Amygdala (tissue), 56 donors: ENCODE results near the gene ERFL.
"Not testable (repeated sequence)": the region's sequence is repeated elsewhere in the genome, so short reads cannot be mapped to it uniquely, and the experiment has no call there.

Source experiments
- DNase-seq, 56 donors: peaks; one replicate each; lab custom pipeline; 2025; lab: John Stamatoyannopoulos, UW

The ERFL gene

DNA sequence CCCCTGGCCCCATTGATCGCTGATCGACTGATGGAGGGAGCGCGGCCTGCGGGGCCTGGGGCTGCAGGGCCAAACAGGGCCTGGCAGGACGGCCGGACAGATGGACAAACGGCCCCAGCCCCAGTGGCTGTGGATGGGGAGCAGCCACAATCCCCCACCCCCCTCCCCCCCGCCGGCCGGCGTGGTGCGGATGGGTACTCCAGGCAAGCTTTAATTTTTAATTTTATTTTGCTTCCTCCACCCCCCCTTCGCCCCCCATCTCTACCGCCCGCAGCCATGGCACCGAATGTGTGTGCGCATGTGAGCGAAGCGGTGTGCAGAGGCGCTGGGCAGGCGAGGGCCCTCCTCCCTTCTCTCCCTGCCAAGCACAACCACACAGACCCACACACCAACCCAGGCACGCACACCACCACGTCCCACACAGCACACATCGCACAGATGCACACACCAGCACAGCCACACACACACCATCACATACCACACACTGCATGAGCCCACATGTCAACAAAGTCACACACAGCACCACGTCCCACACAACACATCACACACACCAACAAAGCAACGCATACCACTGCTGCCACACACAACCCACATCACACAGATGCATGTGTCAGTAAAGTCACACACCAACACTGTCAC is 12.4 kb downstream of the ERFL start:
- DNase-seq, result no peak

DNA sequence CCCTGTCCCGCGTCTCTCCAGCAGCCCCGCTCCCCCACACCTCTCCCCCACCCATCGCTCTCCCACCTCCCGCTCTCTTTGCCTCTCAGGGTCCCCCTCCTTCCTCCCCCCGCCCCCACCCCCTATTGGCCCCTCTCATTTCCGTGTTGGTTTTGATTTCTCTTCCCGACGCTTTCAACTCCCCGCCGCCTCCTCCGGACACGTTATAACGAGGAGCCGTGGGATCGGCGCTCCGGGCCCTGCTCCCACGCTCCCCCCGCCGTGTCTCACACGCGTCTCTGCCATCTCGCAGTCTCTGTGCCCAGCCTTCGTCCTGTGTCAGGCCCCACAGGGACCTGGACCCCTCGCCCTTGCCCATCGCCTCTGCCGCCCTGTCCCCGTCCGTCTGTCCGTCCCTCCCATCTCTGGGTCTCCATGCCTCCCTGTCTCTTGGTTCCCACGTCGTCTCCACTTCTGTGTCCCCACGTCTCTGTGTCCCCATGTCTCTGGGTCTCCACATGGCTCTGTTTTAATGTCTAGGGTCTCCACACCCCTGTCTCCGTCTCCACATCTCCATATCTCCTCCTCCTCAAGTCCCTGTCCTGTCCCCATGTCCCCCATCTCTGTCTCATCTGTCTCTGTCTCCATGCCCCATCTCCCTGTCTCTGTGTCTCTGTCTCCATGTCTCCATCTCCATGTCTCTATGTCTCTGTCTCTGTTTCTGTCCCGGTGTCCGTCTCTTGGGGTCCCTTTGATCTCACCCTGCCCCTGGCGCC is 13.1 kb downstream of the ERFL start:
- DNase-seq, result no peak

DNA sequence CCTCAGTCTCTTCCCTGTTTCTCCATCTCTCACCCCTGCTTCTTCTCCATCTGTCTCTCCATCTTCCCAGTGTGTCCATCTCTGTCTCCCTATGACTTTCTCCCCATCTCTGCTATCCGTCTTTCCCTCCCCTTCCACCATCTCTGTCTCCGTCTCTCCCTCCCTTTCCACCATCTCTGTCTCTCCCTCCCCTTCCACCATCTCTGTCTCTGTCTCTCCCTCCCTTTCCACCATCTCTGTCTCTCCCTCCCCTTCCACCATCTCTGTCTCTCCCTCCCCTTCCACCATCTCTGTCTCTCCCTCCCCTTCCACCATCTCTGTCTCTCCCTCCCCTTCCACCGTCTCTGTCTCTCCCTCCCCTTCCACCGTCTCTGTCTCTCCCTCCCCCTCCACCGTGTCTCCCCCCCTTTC is 13.8 kb downstream of the ERFL start:
- not testable (repeated sequence) for DNase-seq

DNA sequence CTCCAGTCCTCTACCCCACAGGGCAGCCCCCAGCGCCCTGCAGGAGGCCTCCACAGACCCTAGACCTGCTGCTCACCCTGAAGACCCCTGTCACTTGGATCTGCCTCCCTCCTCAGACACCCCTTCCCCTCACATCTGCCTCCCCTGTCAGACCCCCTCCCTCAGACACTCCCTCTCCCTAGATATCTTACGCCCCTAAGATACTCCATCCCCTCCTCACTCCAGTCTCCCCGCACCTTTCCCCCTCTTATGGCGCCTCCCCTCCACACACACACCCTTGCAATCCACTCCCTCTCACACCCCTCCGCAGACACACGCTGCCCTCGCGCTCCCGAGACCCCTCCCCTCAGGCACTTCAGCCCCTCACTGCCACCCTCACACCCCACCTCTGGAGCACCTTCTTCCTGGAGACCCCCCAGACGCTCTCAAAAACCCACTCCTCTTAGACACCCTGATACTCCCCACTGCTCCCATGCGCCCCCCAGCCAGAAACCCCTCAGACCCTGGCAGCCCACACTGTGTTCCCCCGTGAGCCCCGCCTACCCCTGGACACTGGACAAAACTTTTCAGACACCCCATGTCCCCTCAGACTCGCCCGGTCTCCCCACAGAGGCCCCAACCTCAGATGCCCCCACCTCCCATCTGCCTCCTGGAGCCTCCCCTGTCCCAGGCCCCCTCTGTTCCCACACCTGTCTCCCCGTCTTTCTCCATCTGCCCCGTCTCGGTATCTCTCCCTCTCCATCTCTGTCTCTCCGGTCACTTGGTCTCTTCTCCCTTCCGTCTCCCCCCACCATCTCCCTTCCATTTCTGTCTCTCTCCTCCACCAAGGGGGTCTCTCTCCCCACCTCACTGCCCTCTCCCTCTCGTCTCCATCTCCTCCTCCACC is 14.5 kb downstream of the ERFL start:
- no peak for DNase-seq

DNA sequence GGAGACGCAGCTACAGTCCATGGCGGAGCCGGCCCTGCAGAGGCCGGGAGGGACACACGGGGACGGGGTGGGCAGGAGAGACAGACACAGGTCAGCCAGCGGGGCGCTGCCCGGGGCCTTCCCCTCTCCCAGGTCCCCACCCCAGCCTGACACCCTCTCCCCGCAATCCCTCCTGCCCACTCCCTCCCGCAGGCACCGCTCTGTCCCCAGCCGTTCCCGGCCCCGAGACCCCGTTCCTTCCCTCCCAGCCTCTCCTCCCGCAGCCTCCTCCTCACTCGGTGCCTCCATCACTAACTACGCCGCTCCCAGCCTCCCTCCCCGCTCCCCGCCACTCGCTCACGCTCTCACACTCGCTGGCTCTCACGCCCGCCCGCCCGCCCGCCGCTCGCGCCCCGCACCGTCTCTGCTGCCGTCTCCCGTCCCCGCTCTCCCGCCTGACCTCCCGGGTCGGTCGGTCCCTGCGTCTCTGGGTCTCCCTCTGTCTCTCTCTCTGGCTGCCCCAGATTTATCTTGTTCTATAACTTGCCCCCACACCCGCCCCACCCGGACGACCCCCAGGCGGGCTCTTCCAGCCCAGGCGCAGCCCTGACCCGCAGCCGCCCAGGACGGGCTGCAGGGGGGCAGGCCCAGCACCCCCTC is 15.2 kb downstream of the ERFL start:
- no peak for DNase-seq

DNA sequence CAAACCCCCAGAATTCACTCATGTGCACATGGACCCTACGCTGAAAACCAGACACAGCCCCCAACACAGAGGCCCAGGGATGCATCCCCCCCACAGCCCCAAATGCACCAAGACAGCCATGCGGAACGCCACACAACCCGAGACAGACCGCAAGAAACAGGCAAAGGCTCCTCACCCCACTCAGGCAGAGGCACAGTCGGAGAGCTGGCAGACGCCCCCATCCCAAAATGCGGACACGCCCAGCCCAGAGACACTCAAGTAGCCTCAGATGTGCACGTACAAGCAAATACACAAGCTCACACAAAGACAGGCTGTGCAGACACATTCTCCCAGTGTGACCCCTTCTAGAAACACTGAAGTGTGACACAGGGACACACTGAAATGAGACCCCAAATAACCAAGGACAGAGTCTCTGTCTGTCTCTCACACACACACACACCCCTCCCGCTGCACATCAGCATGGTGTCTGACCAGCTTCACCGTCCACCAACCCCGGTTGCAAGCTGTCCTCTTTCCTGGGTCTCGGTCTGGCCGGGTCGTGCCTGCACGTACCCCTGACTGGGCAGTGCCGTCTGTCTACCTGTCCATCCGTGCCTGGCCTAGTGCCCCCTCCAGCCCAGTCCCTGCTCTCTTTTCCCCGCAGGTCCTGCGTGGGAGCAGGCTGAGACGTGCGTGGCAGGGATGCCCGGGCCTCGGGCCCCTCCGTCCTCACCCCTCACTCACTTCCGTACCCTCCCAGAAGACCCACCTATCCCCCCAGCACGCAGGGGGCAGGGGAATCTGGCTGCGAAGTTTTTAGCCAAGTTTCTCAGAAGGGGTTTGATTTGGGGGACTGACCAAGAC is 16.1 kb downstream of the ERFL start:
- no peak for DNase-seq

DNA sequence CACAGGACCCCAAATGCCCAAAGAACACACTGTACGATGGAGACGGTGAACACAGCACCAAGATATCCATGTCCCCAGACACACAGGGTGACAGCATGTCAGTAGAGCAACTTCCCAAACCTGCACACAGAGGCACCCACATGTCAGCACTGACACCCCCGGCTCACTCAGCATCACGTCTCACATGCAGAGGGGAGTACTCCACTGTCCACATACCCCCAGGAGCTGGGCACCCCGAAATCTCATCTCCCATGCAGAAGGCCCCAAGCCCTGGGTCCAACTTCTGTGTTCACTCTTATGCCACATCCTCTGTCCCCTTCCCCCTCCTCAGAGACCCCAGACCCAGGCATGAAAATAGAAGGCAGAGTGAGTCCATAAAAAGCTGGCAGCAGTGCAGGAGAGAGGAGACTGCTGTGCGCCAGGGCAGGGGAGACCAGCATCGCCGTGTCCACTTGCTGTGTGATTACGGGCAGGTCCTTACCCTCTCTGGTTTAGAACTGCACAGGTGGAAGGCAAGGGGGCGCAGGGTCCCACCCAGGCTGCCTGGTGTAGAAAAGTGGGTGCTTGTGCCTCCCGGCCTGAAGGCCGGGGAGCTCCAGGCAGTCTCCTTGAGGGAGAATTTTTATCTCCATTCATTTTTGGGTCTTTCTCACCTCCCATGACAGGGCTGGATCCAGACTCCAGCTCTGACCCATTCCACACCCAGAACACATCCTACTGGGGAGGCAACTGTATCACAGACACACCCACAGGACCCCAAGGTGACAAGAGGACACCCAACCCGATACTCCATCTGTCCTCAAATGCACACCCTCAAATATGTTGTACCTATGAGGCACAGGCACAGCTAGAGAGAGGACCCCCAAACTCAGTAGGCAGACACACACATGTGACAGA is 17.0 kb downstream of the ERFL start:
- DNase-seq, result no peak

DNA sequence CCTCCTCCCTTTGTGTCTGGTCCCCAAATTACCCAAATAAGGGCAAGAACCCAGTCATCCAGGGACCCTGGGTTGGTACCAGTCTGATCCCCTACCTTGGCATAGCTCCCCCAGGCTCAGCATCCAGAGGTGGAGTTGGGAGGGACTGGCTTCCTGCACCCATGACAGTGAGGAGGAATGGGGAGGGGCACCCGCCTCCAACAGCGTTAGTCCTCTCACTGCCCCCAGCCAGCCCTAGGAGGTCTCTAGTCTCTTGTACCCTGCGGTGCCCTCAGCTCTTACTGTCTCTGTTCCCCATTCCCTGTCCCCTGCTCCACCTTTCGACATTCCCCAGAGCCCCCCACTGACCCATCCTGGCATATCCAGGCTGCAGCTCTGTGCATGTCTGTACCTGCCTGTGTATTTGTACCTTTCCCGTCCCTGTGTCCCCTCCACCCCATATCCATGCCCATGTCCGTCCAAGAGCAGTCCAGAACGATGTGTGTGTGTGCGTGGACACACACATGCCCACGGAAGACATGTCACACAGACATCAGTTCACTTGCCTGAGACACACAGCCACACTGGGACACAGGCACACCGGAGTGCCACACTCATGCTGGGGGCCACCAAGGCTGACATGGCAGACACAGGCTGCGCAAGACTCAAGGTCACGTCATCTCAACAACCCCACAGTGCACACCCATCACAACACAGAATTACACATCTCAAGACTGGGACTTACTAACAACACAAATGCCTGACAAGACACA is 17.8 kb downstream of the ERFL start:
- no peak for DNase-seq

DNA sequence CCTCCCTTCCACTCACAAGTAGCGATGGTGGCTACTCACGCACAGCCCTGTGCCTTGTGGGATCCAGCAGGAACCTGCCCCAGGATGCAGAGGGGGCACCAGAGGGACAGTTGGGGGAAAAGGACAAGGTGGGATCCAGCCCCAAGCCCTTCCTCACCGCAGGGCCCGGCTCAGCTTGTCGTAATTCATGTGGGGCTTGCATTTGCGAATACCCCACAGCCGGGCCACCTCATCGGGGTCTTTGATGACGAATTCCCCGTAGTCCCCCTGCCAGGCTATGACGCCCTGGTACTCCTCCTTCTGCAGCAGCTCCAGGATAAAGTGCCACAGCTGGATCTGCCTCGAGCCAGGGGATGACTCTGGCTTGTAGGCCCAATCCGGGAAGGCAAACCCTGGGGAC is 18.5 kb downstream of the ERFL start:
- DNase-seq, result no peak

DNA sequence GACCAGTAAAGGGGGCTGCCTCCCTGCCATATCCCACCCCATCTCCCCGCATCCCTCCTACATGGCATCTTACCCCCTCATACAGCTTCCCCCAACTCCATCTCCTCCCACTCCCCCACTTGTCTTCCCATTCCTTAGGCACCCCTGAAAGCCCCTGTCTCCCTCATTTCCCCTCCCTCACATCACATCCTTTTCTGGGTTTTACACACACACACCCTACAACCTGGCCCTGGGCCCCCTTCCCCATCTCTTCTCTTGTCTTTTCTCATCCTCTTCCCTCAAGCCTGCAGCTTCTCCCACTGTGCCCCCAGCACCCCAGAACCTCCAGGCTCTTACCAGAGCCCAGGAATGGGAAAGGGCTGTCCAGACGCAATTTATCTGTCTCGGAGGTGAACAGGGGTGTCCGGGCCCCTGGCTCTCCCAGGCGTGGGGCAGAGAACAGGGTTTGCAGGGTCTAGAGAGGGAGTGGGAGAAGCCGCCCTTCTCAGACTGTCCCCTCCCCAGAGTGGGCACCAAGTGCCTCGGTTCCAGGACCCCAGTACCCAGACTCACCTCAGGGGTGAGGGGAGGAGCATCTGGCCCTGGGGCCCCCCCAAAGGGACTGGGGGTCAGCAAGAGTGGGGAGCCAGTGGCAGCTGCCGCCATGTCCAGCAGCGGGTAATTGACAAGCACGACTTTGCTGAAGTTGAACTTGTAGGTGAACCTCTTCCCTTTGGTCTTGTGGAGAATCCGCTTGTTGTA is 19.4 kb downstream of the ERFL start:
- DNase-seq, result no peak

DNA sequence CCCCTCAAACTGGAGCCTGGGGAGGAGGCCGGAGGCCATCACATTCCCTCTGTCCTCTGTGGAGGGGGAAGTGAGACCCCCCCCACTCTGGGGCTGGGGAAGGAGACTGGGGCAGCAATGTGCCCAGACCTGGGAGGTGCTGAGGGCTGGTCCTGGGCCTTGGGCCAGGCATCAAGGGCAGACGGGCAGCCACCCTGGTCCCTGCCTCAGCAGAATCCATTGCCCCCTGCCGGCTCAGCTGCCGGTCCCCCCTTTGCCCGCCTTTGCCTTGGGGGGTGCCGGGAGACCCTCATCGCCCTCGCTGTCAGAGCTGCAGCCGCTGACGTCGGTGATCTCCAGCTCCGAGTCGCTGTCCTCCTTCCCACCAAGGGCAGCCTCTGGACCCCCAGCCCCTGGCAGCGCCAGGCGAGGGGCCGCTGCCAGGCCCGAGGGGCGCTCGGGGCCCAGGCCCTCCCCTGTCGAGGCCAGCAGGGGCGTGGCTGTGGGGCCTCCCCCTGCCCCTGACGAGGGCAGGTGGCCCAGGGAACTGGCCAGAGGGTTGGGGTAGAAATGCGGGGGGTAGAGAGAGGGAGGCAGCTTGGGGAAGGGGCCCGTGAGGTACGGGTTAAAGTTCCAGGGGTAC is 20.1 kb downstream of the ERFL start:
- no peak for DNase-seq

DNA sequence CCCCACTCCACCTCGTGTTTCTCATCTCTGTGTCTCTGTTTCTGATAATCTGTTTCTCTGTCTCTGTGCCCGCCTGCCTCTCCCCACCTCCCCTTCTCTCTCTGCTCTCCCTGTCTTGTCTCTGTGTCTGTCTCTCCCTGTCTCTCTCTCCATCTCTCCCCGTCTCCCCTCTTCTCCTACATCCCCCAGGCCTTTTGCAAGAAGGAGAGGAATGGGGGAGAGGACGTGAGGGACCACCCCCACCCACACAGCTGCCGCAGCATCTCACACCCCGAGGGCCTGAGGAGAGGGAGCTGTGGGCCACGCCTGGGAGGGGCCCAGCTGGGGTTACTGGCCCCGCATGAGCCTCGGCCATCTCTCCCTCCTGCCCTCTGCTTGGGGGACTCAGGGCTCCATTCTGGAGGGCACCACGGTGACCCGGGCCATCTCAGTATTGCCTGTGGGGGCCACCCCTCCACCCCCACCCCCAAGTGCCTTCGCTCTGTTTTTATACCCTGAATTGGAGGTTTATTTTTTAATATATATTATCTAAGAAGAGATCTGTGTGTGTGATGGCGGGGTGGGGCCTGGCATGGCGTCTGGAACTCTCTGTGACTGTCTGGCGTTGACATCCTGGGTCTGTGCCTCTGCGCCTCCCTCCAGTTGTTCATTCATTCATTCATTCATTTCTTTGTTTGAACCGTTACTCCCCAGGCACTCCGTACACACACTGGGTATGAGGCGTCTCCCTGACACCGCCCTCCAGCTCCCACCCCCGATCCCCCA is 21.2 kb downstream of the ERFL start:
- DNase-seq, result no peak

DNA sequence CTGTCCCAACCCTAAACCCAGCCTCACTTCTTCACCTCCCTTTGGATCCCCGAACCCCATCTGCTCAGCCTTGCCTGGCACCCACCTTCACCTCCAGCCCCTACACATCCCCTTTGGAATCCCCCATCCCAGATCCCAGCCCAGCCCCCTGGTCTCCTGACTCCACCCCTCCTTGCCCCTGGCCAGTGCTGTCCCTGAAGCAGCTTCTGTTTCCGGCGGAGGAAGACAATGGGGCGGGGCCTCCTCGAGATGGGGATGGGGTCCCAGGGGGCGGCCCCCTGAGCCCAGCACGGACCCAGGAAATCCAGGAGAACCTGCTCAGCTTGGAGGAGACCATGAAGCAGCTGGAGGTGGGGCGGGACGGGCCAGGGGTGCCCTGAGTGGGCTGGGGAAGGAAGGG is 22.0 kb downstream of the ERFL start:
- DNase-seq, result no peak

DNA sequence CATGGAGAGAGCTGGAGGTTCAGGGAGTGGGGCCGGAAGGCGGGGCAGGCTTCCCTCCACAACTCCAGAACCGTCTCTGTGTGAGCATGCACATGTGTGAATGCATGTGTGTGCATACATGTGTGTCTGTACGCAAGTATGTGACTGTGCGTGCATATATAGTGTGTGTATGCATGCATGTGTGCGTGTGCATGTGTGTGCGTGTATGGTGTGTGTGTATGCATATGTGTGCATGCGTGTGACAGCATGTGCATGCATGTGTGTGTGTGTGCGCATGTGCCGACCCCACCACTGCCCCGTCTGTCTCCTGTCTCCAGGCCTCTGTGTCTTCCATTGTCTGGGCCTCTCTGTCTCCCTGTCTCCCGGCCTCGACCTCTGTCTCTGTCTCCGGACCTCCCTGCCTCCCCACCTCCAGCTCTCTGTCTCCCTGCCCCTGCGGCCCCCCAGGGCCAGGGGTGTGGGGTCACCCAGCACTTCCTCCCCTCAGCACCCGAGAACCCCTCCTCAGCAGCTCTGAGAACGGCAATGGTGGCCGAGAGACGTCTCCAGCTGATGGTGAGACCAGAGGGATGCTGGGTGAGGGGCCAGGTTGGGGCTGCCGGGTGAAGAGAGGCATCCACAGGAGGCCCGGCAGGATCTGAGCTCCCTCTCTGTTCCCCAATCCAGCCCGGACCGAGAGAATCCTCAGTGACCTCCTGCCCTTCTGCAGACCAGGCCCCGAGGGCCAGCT is 22.8 kb downstream of the ERFL start:
- DNase-seq, result no peak

DNA sequence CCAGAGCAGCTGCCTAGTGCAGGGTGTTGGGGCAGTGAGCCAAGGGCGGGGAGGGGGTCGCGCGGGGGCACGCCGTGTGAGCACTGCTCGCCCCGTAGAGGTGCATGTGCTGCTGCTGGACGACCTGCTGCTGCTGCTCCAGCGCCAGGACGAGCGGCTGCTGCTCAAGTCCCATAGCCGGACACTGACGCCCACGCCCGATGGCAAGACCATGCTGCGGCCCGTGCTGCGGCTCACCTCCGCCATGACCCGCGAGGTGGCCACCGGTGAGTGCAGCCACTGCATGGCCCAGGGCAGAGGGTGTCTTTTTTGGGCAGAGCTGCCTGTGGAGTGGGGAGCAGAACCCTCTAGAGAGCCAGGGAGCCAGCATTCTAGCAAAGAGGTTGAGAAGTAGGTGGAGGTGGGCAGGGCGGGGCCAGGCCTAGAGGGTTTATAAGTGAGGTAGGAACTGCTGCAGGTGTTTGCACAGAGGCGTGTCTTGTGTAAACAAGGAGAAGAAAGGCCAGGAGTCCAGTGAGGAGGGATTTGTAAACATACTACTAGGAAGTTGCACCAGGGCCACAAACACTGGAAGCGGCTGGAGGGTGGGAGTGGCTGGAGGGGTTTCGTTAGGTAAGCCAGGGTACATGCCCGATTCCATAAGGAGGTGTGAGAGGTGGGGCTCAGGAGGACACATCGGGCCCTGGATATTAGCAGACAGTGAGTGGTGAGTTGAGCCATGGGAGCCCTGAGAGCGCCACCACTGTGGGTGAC is 24.0 kb downstream of the ERFL start:
- DNase-seq, result no peak
